Measurements from ENCODE around the gene CCL17.

GRCh38 chr16:57409065-57409464 is 4.5 kb downstream of the CCL17 start:
- TF ChIP-seq, protein P1, sequence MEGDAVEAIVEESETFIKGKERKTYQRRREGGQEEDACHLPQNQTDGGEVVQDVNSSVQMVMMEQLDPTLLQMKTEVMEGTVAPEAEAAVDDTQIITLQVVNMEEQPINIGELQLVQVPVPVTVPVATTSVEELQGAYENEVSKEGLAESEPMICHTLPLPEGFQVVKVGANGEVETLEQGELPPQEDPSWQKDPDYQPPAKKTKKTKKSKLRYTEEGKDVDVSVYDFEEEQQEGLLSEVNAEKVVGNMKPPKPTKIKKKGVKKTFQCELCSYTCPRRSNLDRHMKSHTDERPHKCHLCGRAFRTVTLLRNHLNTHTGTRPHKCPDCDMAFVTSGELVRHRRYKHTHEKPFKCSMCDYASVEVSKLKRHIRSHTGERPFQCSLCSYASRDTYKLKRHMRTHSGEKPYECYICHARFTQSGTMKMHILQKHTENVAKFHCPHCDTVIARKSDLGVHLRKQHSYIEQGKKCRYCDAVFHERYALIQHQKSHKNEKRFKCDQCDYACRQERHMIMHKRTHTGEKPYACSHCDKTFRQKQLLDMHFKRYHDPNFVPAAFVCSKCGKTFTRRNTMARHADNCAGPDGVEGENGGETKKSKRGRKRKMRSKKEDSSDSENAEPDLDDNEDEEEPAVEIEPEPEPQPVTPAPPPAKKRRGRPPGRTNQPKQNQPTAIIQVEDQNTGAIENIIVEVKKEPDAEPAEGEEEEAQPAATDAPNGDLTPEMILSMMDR (IDR thresholded peaks at IDR 0.05; ENCODE audit: low read depth, low read length), result no peak
- no peak for TF ChIP-seq POLR2A (IDR thresholded peaks at IDR 0.05; ENCODE audit: extremely low read depth, insufficient read length)
- TF ChIP-seq, protein P2, sequence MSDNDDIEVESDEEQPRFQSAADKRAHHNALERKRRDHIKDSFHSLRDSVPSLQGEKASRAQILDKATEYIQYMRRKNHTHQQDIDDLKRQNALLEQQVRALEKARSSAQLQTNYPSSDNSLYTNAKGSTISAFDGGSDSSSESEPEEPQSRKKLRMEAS (IDR thresholded peaks at IDR 0.05; ENCODE audit: low read depth, low read length), result no peak

All from NB4 (cell line).